Muscle of leg (tissue), 11 donors: ENCODE results near the gene ZFYVE21. TPM values are rescaled to one million over a fixed set of nuclear protein-coding genes. Genes with fewer than 3 reads are reported as not detected.

Experiments
- DNase-seq: peaks from one replicate; pipeline ENCODE4 v3.0.0; 2013
- H3K27ac ChIP-seq: one replicate; pipeline ENCODE4 v1.5.1; 2013; ENCODE audit warnings: mild to moderate bottlenecking, low read length, control low read depth
- H3K27me3 ChIP-seq: one replicate; pipeline ENCODE4 v1.6.1; 2013; ENCODE audit warnings: low read length; ENCODE audit not compliant: control insufficient read depth, insufficient read depth
- H3K36me3 ChIP-seq: one replicate; pipeline ENCODE4 v1.6.1; 2013; ENCODE audit warnings: low read length; ENCODE audit not compliant: control insufficient read depth, insufficient read depth
- H3K4me1 ChIP-seq: one replicate; pipeline ENCODE4 v1.6.1; 2013; ENCODE audit warnings: low read length; ENCODE audit not compliant: control insufficient read depth, insufficient read depth
- H3K4me3 ChIP-seq: one replicate; pipeline ENCODE4 v1.5.1; 2013; ENCODE audit warnings: low read length, control low read depth
- H3K9me3 ChIP-seq: replicated peaks from 2 replicates; pipeline ENCODE4 v1.6.1; 2013; ENCODE audit warnings: low read depth, low read length; ENCODE audit not compliant: control insufficient read depth
- WGBS: methylation state at CpG from one replicate; pipeline ENCODE4 v1.1.5; 2013; ENCODE audit warnings: missing lambda C conversion rate; ENCODE audit not compliant: insufficient coverage; 5-methylcytosine and 5-hydroxymethylcytosine counted together
- polyA plus RNA-seq, 8 donors: library from polyadenylated mRNA; unstranded; fragments of 120-200 nt; gene quantifications; one replicate each; pipeline versions ENCODE4 v1.2.1 to v1.2.3, GENCODE V29; 2013; ENCODE audit warnings: inconsistent platforms in 1 of 8, low replicate concordance in 1 of 8; ENCODE audit not compliant: insufficient read length in 8 of 8, insufficient read depth in 1 of 8
- total RNA-seq: library from RNA; stranded (reverse); fragments of 120-200 nt; gene quantifications from one replicate; pipeline ENCODE4 v1.2.4, GENCODE V29; 2013

The ZFYVE21 gene
- total and polyA plus RNA-seq, 9 donors, result 33.6 to 46.4 (median 41.3) TPM

DNA sequence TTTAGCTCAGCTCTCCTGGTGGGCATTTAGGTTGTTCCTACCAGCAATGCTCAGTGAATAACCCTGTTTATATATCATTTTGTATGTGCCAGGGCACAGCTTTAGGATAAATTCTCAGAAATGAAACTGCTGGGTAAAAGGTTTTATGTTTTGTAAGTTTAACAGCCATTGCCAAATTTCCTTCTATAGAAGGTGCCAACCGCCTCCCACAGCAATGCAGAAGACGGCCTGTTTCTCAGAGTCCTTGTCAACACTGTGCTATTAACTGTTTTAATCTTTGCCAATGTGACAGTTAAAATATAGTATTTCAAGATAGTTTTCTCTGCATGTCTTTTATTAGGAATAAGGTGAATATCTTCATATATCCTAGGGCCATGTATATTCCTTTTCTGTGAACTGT is 66.8 kb downstream of the ZFYVE21 start:
- no peak overlapping the region for H3K27ac ChIP-seq
- no peaks in the 10 kb centered on the region for H3K4me1 ChIP-seq
- H3K36me3 ChIP-seq, result no peaks in the 10 kb centered on the region
- no peaks in the 10 kb centered on the region for H3K27me3 ChIP-seq
- DNase-seq, result no peak
- H3K4me3 ChIP-seq, result no peak overlapping the region
- no CpG with 5 or more reads among the region's 2 CpGs for WGBS
- no peaks in the 10 kb centered on the region for H3K9me3 ChIP-seq

Other genes starting within 250 kb of the ZFYVE21 start
- 155 TPM for gene CKB, start 193.0 kb upstream of the ZFYVE21 start, total RNA-seq
- gene CKB, start 193.0 kb upstream of the ZFYVE21 start, polyA plus RNA-seq, result 100 to 1,000 TPM; 223 to 560 (median 346) TPM
- 6.4 TPM for gene TRMT61A, start 186.6 kb upstream of the ZFYVE21 start, total RNA-seq
- gene TRMT61A, start 186.6 kb upstream of the ZFYVE21 start, polyA plus RNA-seq, result 1 to 10 TPM; 7.4 to 9.1 (median 7.8) TPM
- gene BAG5, start 153.2 kb upstream of the ZFYVE21 start, total RNA-seq, result 17.8 TPM
- gene BAG5, start 153.2 kb upstream of the ZFYVE21 start, polyA plus RNA-seq, result 10 to 100 TPM; 14.3 to 23.3 (median 19.7) TPM
- 59.1 TPM for gene COA8, start 152.8 kb upstream of the ZFYVE21 start, total RNA-seq
- gene COA8, start 152.8 kb upstream of the ZFYVE21 start, polyA plus RNA-seq, result 10 to 100 TPM; 36.6 to 61.2 (median 47.6) TPM
- 86.3 TPM for gene KLC1, start 86.6 kb upstream of the ZFYVE21 start, total RNA-seq
- 100 to 1,000 TPM in 6 of 8 donors, 10 to 100 TPM in 2; 82.9 to 115 (median 104) TPM for gene KLC1, start 86.6 kb upstream of the ZFYVE21 start, polyA plus RNA-seq
- 6.9 TPM for gene XRCC3, start 359 bp upstream of the ZFYVE21 start, total RNA-seq
- 10 to 100 TPM in 5 of 8 donors, 1 to 10 TPM in 3; 7.4 to 14.2 (median 11.5) TPM for gene XRCC3, start 359 bp upstream of the ZFYVE21 start, polyA plus RNA-seq
- 6.6 TPM for gene PPP1R13B, start 131.8 kb downstream of the ZFYVE21 start, total RNA-seq
- 10 to 100 TPM in 3 of 8 donors, 1 to 10 TPM in 5; 6.2 to 13.6 (median 9.3) TPM for gene PPP1R13B, start 131.8 kb downstream of the ZFYVE21 start, polyA plus RNA-seq
- 0.22 TPM for gene TDRD9, start 212.6 kb downstream of the ZFYVE21 start, total RNA-seq
- gene TDRD9, start 212.6 kb downstream of the ZFYVE21 start, polyA plus RNA-seq, result under 1 TPM; 0.12 to 0.80 (median 0.43) TPM
- not detected for gene RD3L, start 226.7 kb downstream of the ZFYVE21 start, total RNA-seq
- not detected for gene RD3L, start 226.7 kb downstream of the ZFYVE21 start, polyA plus RNA-seq